GM23338 (cell line): ENCODE measurements around the gene GNAO1. TPM values are rescaled to one million over a fixed set of nuclear protein-coding genes. Genes with fewer than 3 reads are reported as not detected.

Experiments used
- ATAC-seq: fragments of 200-7000 bp; cut with Tn5 transposase; 3 replicates; pipeline ENCODE4 v1.9.1; 2020
- DNase-seq: peaks from one replicate; pipeline ENCODE4 v3.0.0-alpha.2; 2015; ENCODE audit warnings: low spot score
- H2AFZ ChIP-seq: fragments of 200-600 bp; sonication (generic); 2 replicates; pipeline ENCODE4 v1.8.0; 2016; ENCODE audit warnings: antibody characterized with exemption, mild to moderate bottlenecking, moderate library complexity
- H3F3A ChIP-seq: fragments of 200-600 bp; sonication (generic); replicated peaks from 2 replicates; pipeline ENCODE4 v1.8.0; 2017; ENCODE audit warnings: antibody characterized with exemption, mixed run types, low read depth
- H3K27ac ChIP-seq: fragments of 200-600 bp; sonication (generic); 2 replicates; pipeline ENCODE4 v1.6.1; 2016; ENCODE audit warnings: low read depth
- H3K27me3 ChIP-seq: fragments of 200-600 bp; sonication (generic); 2 replicates; pipeline ENCODE4 v1.8.0; 2016; ENCODE audit warnings: mild to moderate bottlenecking, mixed run types, moderate library complexity; ENCODE audit not compliant: insufficient read depth
- H3K36me3 ChIP-seq: fragments of 200-600 bp; sonication (generic); 2 replicates; pipeline ENCODE4 v1.8.0; 2016; ENCODE audit warnings: mild to moderate bottlenecking; ENCODE audit not compliant: insufficient read depth
- H3K4me1 ChIP-seq: fragments of 200-600 bp; sonication (generic); 2 replicates; pipeline ENCODE4 v1.8.0; 2016; ENCODE audit warnings: mild to moderate bottlenecking, moderate library complexity; ENCODE audit not compliant: insufficient read depth
- H3K4me2 ChIP-seq: fragments of 200-600 bp; sonication (generic); 2 replicates; pipeline ENCODE4 v1.7.1; 2017; ENCODE audit warnings: mixed run types
- H3K4me3 ChIP-seq: fragments of 200-600 bp; sonication (generic); 2 replicates; pipeline ENCODE4 v1.6.1; 2016; ENCODE audit warnings: mixed run types
- H3K79me2 ChIP-seq: fragments of 200-600 bp; sonication (generic); replicated peaks from 2 replicates; pipeline ENCODE4 v1.8.0; 2017; ENCODE audit warnings: mild to moderate bottlenecking; ENCODE audit not compliant: insufficient read depth
- H3K9me2 ChIP-seq: fragments of 200-600 bp; sonication (generic); 2 replicates; pipeline ENCODE4 v1.8.0; 2017; ENCODE audit not compliant: insufficient read depth
- H4K20me1 ChIP-seq: fragments of 200-600 bp; sonication (generic); replicated peaks from 2 replicates; pipeline ENCODE4 v1.8.0; 2017; ENCODE audit warnings: mild to moderate bottlenecking; ENCODE audit not compliant: insufficient read depth
- H3K27ac Mint-ChIP-seq: 2 replicates; pipeline ENCODE4 v1.8.0; 2020; ENCODE audit warnings: inconsistent platforms, mild to moderate bottlenecking, moderate library complexity, mixed read lengths
- H3K27me3 Mint-ChIP-seq: 3 replicates; pipeline ENCODE4 v1.8.0; 2022; ENCODE audit warnings: low read depth, mild to moderate bottlenecking, moderate library complexity, mixed read lengths, inconsistent platforms; ENCODE audit not compliant: insufficient read depth, poor library complexity
- H3K36me3 Mint-ChIP-seq: 3 replicates; pipeline ENCODE4 v1.8.0; 2021; ENCODE audit warnings: low read depth, mild to moderate bottlenecking, inconsistent platforms, moderate library complexity, mixed read lengths
- H3K4me1 Mint-ChIP-seq: 3 replicates; pipeline ENCODE4 v1.8.0; 2020; ENCODE audit warnings: mild to moderate bottlenecking, inconsistent platforms, mixed read lengths
- H3K4me3 Mint-ChIP-seq: 3 replicates; pipeline ENCODE4 v1.8.0; 2021; ENCODE audit warnings: moderate library complexity, mild to moderate bottlenecking, inconsistent platforms, mixed read lengths
- H3K9me3 Mint-ChIP-seq: 3 replicates; pipeline ENCODE4 v1.8.0; 2020; ENCODE audit warnings: moderate library complexity, mild to moderate bottlenecking, inconsistent platforms, mixed read lengths
- CREB1 ChIP-seq: fragments of 250-450 bp; sonication (Bioruptor Pico); IDR thresholded peaks from 2 replicates; pipeline ENCODE4 v1.5.0; 2020; ENCODE audit warnings: low read depth, mild to moderate bottlenecking, moderate library complexity
- ETS1 ChIP-seq: IDR thresholded peaks from 2 replicates; pipeline ENCODE4 v1.6.1; 2016; ENCODE audit warnings: antibody characterized with exemption
- EZH2 ChIP-seq: fragments of 200-600 bp; sonication (generic); IDR thresholded peaks from one replicate; pipeline ENCODE4 v1.8.0; 2017; ENCODE audit warnings: antibody characterized with exemption, mild to moderate bottlenecking, low read depth; ENCODE audit not compliant: unreplicated experiment
- EZH2phosphoT487 ChIP-seq: fragments of 200-600 bp; sonication (generic); IDR thresholded peaks from one replicate; pipeline ENCODE4 v1.8.1; 2018; ENCODE audit warnings: antibody characterized with exemption; ENCODE audit not compliant: unreplicated experiment
- JUNB ChIP-seq: IDR thresholded peaks from one replicate; pipeline ENCODE4 v1.6.1; 2016; ENCODE audit warnings: antibody characterized with exemption; ENCODE audit not compliant: unreplicated experiment
- NANOG ChIP-seq: IDR thresholded peaks from 2 replicates; pipeline ENCODE4 v1.6.1; 2016; ENCODE audit warnings: antibody characterized with exemption, borderline replicate concordance
- POLR2AphosphoS5 ChIP-seq: IDR thresholded peaks from 2 replicates; pipeline ENCODE4 v1.6.1; 2016; ENCODE audit warnings: antibody characterized with exemption, low read depth
- ZNF331 ChIP-seq: fragments of 250-450 bp; sonication (Bioruptor Pico); IDR thresholded peaks from 2 replicates; pipeline ENCODE4 v1.5.0; 2020; ENCODE audit warnings: low read depth, mild to moderate bottlenecking, moderate library complexity
- ZNF462 ChIP-seq: fragments of 250-450 bp; sonication (Bioruptor Pico); IDR thresholded peaks from 2 replicates; pipeline ENCODE4 v1.5.0; 2020; ENCODE audit warnings: mild to moderate bottlenecking, moderate library complexity
- polyA plus RNA-seq: library from polyadenylated mRNA; unstranded; fragments of >200 nt; fragmentation: Nextera tagmentation; extraction: Ambion mirVana; gene quantifications from 2 replicates; pipeline ENCODE4 v1.2.1, GENCODE V29; 2016
- total RNA-seq: library from RNA; depleted of rRNA; stranded (reverse); fragments of >200 nt; shearing (Covaris generic); gene quantifications from 2 replicates; pipeline ENCODE4 v1.2.3, GENCODE V29; 2014
- TF ChIP-seq, protein P1 (sequence below): IDR thresholded peaks from one replicate; pipeline ENCODE4 v1.6.1; 2018; ENCODE audit warnings: antibody characterized with exemption; ENCODE audit not compliant: unreplicated experiment

GNAO1 gene
- total and polyA plus RNA-seq, 2 experiments from 2014 or later: 6.5 to 24.8 TPM

DNA sequence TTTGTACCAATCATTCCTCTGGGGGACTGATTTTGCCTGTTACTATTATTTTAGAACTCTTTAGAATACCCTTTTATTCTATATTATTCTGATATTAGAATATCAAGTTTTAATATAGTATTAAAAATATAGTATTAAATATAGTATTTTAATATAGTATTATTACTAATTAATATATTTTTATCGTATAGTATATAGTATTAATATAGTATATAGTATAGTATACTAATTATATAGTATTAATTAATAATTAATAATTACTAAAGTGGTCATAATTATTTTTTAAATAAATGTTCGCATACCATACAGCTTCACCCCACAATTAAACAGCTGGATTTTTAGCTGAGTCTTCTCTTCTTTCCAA, 73.3 kb downstream of the GNAO1 start (continued):
- no peak for TF ChIP-seq ZNF462 (CRISPR knock-in tag)
- no peak for TF ChIP-seq POLR2AphosphoS5
- no peak for TF ChIP-seq EZH2phosphoT487
- no peak for TF ChIP-seq EZH2
- no peak for TF ChIP-seq CREB1

GRCh38 chr16:56265184-56265583, 73.9 kb downstream of the GNAO1 start:
- Histone ChIP-seq H3K27me3 (no peaks in the 10 kb centered on the region), H3K27ac (no peak overlapping the region), H3F3A (no peaks in the 10 kb centered on the region), H3K36me3 (no peaks in the 10 kb centered on the region), H4K20me1 (no peaks in the 10 kb centered on the region), H3K9me2 (peaks cover 5% of the 10 kb centered on the region; the same call in 1 of the 2 replicates), H3K4me3 (no peak overlapping the region), H2AFZ (no peak overlapping the region), H3K4me1 (peaks cover 10% of the 10 kb centered on the region; the same call in 1 of the 2 replicates), H3K4me2 (no peak overlapping the region), H3K79me2 (no peaks in the 10 kb centered on the region)
- Mint-ChIP-seq H3K27ac (no peak overlapping the region), H3K36me3 (peaks cover 4% of the 10 kb centered on the region; the same call in 1 of the 3 replicates), H3K4me1 (peaks cover 26% of the 10 kb centered on the region), H3K27me3 (peaks cover 9% of the 10 kb centered on the region), H3K4me3 (no peak overlapping the region), H3K9me3 (no peaks in the 10 kb centered on the region; the same call in 2 of the 3 replicates)
- ATAC-seq: no peak
- DNase-seq: no peak
- no peak for TF ChIP-seq NANOG
- no peak for TF ChIP-seq JUNB
- TF ChIP-seq ETS1: no peak
- TF ChIP-seq, protein P1, sequence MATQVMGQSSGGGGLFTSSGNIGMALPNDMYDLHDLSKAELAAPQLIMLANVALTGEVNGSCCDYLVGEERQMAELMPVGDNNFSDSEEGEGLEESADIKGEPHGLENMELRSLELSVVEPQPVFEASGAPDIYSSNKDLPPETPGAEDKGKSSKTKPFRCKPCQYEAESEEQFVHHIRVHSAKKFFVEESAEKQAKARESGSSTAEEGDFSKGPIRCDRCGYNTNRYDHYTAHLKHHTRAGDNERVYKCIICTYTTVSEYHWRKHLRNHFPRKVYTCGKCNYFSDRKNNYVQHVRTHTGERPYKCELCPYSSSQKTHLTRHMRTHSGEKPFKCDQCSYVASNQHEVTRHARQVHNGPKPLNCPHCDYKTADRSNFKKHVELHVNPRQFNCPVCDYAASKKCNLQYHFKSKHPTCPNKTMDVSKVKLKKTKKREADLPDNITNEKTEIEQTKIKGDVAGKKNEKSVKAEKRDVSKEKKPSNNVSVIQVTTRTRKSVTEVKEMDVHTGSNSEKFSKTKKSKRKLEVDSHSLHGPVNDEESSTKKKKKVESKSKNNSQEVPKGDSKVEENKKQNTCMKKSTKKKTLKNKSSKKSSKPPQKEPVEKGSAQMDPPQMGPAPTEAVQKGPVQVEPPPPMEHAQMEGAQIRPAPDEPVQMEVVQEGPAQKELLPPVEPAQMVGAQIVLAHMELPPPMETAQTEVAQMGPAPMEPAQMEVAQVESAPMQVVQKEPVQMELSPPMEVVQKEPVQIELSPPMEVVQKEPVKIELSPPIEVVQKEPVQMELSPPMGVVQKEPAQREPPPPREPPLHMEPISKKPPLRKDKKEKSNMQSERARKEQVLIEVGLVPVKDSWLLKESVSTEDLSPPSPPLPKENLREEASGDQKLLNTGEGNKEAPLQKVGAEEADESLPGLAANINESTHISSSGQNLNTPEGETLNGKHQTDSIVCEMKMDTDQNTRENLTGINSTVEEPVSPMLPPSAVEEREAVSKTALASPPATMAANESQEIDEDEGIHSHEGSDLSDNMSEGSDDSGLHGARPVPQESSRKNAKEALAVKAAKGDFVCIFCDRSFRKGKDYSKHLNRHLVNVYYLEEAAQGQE: no peak
- TF ChIP-seq ZNF331 (CRISPR knock-in tag): no peak
- TF ChIP-seq CREB1: no peak
